Breast epithelium (tissue), 4 donors: ENCODE results near the gene GNS. TPM values are rescaled to one million over a fixed set of nuclear protein-coding genes. Genes with fewer than 3 reads are reported as not detected.

Experiments used
- DNase-seq, 2 donors: peaks; one replicate each; pipeline ENCODE4 v3.0.0-alpha.2; 2019; ENCODE audit warnings: low spot score in 2 of 2
- H3K27ac ChIP-seq, 2 donors: fragments of 200-600 bp; sonication (generic) in 1 of 2; one replicate each; pipeline ENCODE4 v1.5.1; 2016 to 2019; ENCODE audit warnings: mild to moderate bottlenecking in 1 of 2
- H3K27me3 ChIP-seq, 2 donors: fragments of 200-600 bp; sonication (generic) in 1 of 2; one replicate each; pipeline versions ENCODE4 v1.5.1 to v1.6.0; 2017 to 2019; ENCODE audit warnings: control low read depth in 1 of 2, mild to moderate bottlenecking in 1 of 2
- H3K36me3 ChIP-seq: fragments of 200-600 bp; one replicate; pipeline ENCODE4 v1.5.1; 2019
- H3K4me1 ChIP-seq, 2 donors: fragments of 200-600 bp; sonication (generic); one replicate each; pipeline ENCODE4 v1.5.1; 2016 to 2019; ENCODE audit warnings: control low read depth in 1 of 2
- H3K4me3 ChIP-seq, 3 donors: fragments of 200-600 bp; sonication (generic); 1 replicate in 2 of 3; 2 replicates in 1 of 3; pipeline ENCODE4 v1.5.1; 2016 to 2019; ENCODE audit warnings: mild to moderate bottlenecking in 3 of 3, moderate library complexity in 2 of 3
- H3K9me3 ChIP-seq, 2 donors: fragments of 200-600 bp; sonication (generic) in 1 of 2; one replicate each; pipeline ENCODE4 v1.5.1; 2016 to 2019; ENCODE audit warnings: control low read depth in 1 of 2
- CTCF ChIP-seq, 3 donors: fragments of 450-650 bp; IDR thresholded peaks; one replicate each; pipeline ENCODE4 v1.5.1; 2016 to 2017; ENCODE audit warnings: antibody characterized with exemption in 3 of 3, mild to moderate bottlenecking in 3 of 3, moderate library complexity in 3 of 3
- POLR2A ChIP-seq: fragments of 450-650 bp; IDR thresholded peaks from one replicate; pipeline ENCODE4 v1.6.1; 2016; ENCODE audit warnings: antibody characterized with exemption, mild to moderate bottlenecking, moderate library complexity
- POLR2AphosphoS5 ChIP-seq, 3 donors: sonication (generic); formaldehyde crosslinking; IDR thresholded peaks; one replicate each; pipeline ENCODE4 v1.6.1; 2017; ENCODE audit warnings: antibody characterized with exemption in 3 of 3
- intact Hi-C: fragments of 100-400 bp; cut with DNase I; formaldehyde crosslinking; loops from one replicate; pipeline ENCODE4 v1.15.1; 2023; ENCODE audit warnings: low total_unique reads
- total RNA-seq, 3 donors: library from RNA; depleted of rRNA; stranded (reverse); fragments of >200 nt; gene quantifications; one replicate each; pipeline ENCODE4 v1.1.0, GENCODE V29; 2016

Gene GNS
- total RNA-seq = 100 to 1,000 TPM in 1 of 3 donors, 10 to 100 TPM in 2; 94.4 to 250 (median 98.6) TPM

GRCh38 chr12:64759035-64759894 lies at the start of gene GNS:
Gene GNS (minus strand): TSS chr12:64759406. CDS start chr12:64759276, 130 bp downstream.
- Histone ChIP-seq H3K4me1 (peaks cover 3% of the 10 kb centered on the region in 2 donors), H3K9me3 (no peaks in the 10 kb centered on the region), H3K27ac (peak within 1 kb of the TSS; percentile 83 to 93), H3K36me3 (no peaks in the 10 kb centered on the region), H3K4me3 (peak within 1 kb of the TSS; percentile 73 to 93 (median 82)), H3K27me3 (no peaks in the 10 kb centered on the region)
- DNase-seq = peak; percentile 94 to 96
- intact Hi-C loops = no loop called here
- TF ChIP-seq CTCF (IDR thresholded peaks at IDR 0.05) (no peak), POLR2AphosphoS5 (IDR thresholded peaks at IDR 0.05) (peak; percentile 69 to 77 (median 75))

- intact Hi-C loops = no loop called here
- no peak overlapping the region for H3K4me3 ChIP-seq
- H3K4me1 ChIP-seq = no peaks in the 10 kb centered on the region
- no peak for DNase-seq
- H3K36me3 ChIP-seq = no peaks in the 10 kb centered on the region
- H3K9me3 ChIP-seq = no peaks in the 10 kb centered on the region
- no peak overlapping the region for H3K27ac ChIP-seq
- H3K27me3 ChIP-seq = no peaks in the 10 kb centered on the region
- TF ChIP-seq CTCF (IDR thresholded peaks at IDR 0.05) = no peak
- no peak for TF ChIP-seq POLR2AphosphoS5 (IDR thresholded peaks at IDR 0.05)
- no peak for TF ChIP-seq POLR2A
Measured at GRCh38 chr12:64808110-64808509, 48.9 kb upstream of the GNS start.

- Histone ChIP-seq H3K27me3 (no peaks in the 10 kb centered on the region), H3K4me3 (no peak overlapping the region), H3K36me3 (no peaks in the 10 kb centered on the region), H3K9me3 (no peaks in the 10 kb centered on the region), H3K27ac (no peak overlapping the region), H3K4me1 (no peaks in the 10 kb centered on the region)
- DNase-seq = no peak
- intact Hi-C loops = no loop called here
- no peak for TF ChIP-seq POLR2A
- no peak for TF ChIP-seq CTCF (IDR thresholded peaks at IDR 0.05)
- TF ChIP-seq POLR2AphosphoS5 (IDR thresholded peaks at IDR 0.05) = no peak
Measured at GRCh38 chr12:64806593-64807460, 47.6 kb upstream of the GNS start.

- no peaks in the 10 kb centered on the region for H3K4me1 ChIP-seq
- no peak overlapping the region for H3K4me3 ChIP-seq
- intact Hi-C loops = no loop called here
- no peak for DNase-seq
- no peaks in the 10 kb centered on the region for H3K36me3 ChIP-seq
- no peaks in the 10 kb centered on the region for H3K9me3 ChIP-seq
- H3K27ac ChIP-seq = no peak overlapping the region
- no peaks in the 10 kb centered on the region for H3K27me3 ChIP-seq
- TF ChIP-seq POLR2A = no peak
- TF ChIP-seq POLR2AphosphoS5 (IDR thresholded peaks at IDR 0.05) = no peak
- no peak for TF ChIP-seq CTCF (IDR thresholded peaks at IDR 0.05)
Measured at GRCh38 chr12:64806173-64806572, 47.0 kb upstream of the GNS start.
